SIG-M5 treated with dmso at 0.1 percent for 504 hours (cell line): ENCODE data around the gene BAK1.
"Not testable (repeated sequence)": the region's sequence is repeated elsewhere in the genome, so short reads cannot be mapped to it uniquely, and the experiment has no call there.

Experiments used
- DNase-seq: peaks from one replicate; lab custom pipeline; 2025; ENCODE audit not compliant: unreplicated experiment; lab: John Stamatoyannopoulos, UW

The BAK1 gene

DNA sequence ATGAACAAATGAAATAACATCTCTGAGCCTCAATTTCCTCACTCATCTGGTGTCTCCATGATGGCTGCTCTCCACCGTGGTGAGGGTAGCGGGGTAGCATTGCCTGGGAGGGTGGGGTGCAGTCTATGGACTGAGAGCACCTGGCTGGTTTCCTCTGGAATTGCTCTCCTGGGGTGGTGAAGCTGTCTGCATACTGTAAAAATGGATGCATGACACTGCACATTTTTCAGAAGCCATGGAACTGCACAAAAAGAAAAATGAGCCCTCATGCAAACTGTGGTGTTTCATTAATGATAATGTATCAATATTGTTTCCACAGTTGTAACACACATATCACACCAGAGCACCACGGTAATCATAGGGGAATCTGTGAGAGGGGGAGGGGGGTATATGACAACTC is 28.9 kb upstream of the BAK1 start:
- DNase-seq, result no peak

DNA sequence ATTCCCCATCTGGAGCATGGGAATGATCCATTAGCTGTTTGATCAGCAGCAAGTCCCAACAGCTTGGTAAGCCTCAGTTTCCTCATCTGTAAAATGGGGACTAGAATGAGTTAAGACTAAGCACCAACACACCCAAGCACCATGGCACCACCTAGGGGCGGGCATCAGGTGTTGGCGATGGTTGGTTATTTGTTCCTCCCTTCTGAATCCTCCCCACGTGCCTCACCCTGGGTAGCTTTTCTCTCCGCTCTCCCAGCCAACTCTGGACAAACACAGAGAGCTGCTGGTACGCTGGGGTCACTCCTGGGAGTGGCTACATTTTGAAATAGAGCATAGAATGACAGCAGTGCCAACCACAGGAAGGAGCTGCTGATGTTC is 27.7 kb upstream of the BAK1 start:
- DNase-seq, result peak; percentile 32

DNA sequence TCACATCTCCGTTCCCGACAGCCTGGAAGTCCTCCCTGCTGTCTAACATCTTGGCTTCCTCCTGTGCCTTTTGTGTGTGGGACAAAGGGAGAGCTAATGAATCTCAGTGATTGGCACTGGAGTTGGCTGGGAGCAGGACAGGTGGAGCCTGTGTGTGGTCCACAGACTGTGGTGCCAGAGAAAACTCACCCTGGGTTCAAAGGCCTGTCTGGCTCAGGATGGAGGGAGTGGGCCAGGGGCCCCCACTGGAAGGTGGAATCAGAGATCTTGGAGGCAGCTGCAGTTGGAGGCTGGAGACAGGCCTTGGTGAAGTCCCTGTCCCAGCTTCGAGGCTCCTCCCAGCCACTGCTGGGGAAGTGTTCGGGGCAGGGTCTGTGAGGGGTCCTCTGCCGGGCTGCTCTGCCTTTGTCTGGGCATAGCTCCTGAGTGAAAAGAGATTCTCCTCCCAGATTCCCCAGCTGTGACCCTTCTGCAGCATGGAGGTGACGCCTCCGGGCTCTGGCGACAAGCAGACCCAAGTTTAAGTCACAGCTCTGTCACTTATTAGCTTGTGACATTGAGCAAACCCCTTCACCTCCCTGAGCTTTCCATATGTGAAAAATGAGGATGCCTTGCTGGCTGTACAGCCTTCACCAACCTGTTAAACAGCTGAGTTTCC is 27.2 kb upstream of the BAK1 start:
- DNase-seq, result no peak

DNA sequence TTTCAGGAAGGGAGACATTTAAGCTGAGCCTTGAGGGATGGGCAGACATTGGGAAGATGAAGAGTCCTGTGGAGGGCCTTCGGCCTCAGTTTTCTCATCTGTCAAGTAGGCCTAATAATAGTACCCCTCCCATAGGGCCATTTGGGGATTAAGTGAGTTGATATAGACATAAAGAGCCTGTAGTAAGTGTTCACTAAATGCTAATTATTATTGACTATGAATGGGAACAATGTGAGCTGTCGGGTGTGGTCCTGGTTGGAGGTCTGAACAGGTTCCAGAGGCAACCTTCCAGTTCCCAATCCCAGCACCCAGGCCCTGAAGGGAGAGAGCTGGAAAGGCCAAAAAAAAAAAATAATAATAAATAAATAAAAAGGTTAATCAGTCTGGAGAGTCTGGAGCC is 26.6 kb upstream of the BAK1 start:
- no peak for DNase-seq

DNA sequence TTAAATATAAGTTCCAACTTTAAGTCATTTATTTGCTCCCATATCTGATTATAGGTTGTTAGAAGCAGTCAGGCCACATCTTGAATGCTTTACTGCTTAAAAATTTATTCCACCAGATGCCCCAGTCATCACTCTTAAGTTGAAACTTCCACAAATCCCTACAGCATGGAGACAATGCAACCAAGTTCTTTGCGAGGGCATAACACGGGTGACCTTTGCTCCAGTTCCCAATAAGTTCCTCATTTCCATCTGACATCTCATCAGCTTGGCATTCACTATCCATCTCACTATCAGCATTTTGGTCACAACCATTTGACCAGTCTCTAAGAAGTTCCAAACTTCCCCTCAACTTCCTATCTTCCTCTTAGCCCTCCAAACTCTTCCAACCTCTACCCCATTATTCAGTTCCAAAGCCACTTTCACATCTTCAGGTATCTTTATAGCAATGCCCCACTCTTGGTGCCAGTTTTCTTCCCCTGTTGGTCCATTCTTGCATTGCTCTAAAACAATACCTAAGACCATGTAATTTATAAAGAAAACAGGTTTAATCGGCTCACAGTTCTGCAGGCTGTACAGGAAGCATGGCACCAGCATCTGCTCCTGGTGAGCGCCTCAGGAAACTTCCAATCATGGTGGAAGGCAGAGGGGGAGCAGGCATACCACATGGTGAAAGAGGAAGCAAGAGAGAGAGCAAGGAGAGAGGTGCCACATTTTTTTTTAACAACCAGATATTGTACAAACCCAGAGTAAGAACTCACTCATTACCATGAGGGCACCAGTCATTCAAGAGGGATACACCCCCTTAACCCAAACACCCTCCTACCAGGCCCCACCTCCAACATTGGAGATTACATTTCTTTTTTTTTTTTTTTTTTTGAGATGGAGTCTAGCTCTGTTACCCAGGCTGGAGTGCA is 25.1 kb upstream of the BAK1 start:
- no peak for DNase-seq

DNA sequence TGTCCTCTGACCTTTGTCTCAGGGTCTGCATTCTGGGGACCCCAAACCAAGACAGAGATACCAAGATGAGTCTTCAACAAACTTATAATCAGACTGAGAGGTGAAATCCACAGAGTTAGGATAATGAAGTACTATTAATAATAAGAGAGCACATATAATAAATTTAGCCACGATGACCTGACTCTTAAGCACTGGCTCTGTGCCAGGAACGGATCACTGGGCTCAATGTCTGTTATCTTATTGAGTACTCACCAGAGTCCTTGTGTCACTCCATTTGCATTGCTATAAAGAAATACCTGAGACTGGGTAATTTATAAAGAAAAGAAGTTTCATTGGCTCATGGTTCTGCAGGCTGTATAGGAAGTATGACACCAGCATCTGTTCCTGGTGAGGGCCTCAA is 22.1 kb upstream of the BAK1 start:
- DNase-seq, result no peak

DNA sequence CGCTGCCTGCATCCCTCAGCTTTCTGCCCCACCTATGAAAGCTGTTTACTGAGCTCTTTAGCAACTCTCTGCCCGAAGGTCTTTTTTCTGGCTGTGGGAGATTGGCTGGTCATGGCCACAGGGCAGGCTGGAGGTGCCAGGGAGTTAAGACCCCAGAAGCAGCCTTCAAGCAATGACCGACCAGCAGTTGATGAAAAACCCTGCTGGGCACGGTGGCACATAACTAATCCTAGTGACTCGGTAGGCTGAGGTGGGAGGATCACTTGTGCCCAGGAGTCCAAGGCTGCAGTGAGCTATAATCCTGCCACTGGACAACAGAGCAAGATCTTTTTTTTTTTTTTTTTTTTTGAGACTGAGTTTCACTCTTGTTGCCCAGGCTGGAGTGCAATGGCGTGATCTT is 20.7 kb upstream of the BAK1 start:
- DNase-seq, result no peak

DNA sequence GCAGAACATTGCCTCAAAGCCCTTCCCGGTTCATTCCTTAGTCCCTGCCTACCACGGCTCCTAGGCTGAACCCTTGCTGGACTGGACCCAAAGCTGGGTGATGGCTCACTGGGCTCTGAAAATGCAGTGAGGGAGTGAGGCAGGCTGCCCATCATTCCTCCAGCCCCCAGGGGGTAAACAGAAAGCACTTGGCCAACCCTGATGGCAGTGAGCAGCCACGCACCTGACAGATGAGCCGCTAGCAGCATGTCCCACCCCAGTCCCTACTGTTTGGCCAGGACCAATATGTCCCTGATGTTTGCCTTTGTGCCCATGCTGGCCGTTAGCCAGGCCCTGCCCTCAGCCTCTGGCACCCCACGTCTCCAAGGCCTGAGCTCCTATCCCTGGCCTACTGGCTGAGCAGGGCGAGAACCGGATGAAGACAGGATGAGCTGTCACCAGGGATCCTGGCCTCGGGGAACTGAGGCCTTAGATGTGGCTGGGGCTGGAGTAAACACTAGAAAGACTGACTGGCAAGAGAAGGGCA is 19.4 kb upstream of the BAK1 start:
- no peak for DNase-seq

DNA sequence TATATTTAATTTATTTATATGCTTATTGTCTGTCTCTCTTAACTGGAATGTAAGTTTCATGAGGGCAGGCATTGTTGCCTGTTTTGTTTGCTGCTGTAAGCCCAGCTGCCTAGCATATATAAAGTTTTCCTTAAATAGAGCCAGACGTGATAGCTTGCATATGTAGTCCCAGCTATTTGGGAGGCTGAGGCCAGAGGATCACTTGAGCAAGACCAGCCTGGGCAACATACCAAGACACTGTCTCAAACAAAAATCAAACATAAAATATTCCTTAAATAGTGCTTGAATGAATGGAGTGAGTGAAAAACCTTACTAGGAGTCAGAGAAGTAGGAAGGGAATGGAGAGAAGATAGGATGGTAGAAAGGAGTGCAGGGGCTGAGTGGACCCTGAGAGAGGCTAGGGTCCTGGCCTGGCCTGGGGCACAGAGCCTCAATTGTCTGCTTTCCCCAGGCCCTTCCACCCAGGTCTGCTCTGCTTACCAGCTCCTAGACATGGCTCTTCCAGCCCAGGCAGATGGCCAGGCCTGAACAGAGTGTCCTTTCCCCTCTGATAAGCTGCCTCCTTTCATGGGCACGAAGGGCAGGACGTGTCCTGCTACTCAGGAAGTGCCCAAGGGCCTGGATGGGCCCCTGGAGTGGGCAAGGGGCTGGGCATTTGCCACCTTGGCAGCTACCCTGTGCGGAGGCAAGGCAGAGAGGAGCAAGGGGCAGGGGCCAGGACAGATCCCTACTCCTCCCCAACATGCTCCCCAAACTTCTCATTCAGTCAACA is 17.7 kb upstream of the BAK1 start:
- DNase-seq, result no peak

DNA sequence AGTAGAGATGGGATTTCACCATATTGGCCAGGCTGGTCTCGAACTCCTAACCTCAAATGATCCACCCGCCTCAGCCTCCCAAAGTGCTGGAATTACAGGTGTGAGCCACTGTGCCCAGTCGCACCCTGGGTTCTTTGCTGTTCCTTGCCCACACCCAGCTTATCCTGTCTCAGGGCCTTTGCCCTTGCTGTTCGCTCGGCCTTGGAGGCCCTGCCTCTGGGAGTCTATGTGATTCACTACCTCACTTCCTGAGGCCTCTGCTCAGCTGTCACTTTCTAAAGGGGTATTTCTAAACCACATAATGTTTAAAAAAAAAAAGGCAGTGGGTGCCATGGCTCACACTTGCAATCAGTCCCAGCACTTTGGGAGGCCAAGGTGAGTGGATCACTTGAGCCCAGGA is 16.8 kb upstream of the BAK1 start:
- not testable (repeated sequence) for DNase-seq

DNA sequence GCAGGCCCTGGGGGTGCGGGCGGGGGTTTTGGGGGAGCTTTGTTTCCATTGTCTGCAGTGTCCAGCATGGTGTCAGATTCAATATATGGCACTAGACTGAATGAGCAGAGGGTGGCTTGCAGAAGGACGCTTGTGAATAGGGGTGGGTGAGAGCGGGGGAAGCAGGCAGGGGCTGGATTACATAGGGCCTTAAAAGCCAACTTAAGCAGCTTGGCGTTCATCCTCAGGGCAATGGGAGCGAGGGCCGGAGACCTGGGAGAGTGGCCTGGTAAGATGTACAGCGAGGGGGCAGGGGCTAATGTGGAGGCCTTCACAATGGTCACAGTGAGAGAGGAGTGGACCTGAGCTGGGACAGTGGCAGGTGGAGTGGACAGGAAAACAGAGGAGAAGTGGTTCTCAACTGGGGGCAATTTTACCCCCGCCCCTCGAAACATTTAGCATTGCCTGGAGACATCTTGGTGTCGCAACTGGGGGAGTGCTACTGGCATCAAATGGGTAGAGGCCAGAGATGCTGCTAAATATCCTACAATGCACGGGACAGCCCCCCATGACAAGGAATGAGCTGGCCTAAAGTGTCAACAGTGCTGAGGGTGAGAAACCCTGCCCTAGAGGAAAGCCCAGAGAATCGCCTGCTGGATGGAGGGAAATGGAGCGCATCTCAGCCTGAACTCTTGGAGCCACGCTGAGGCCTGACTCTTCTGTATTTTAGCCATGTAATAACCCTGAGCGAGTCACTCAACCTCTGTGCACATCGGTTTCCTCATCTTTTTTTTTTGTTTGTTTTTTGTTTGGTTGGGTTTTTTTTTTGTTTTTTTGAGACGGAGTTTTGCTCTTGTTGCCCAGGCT is 15.1 kb upstream of the BAK1 start:
- no peak for DNase-seq

DNA sequence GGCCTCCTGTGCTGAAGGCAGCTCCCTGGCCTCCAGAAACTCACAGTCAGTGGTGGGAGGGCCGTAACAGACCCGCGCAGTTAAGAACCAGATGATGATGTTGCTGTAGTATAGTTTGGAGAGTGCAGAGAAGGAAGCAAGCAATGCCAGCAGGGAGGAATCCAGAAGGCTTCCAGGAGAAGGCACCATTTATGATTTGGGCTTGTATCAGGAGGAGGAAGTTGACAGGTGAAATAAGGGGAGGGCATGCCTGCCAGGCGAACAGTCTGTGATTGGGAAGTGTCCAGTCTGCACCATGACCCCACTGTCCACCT is 13.3 kb upstream of the BAK1 start:
- no peak for DNase-seq

DNA sequence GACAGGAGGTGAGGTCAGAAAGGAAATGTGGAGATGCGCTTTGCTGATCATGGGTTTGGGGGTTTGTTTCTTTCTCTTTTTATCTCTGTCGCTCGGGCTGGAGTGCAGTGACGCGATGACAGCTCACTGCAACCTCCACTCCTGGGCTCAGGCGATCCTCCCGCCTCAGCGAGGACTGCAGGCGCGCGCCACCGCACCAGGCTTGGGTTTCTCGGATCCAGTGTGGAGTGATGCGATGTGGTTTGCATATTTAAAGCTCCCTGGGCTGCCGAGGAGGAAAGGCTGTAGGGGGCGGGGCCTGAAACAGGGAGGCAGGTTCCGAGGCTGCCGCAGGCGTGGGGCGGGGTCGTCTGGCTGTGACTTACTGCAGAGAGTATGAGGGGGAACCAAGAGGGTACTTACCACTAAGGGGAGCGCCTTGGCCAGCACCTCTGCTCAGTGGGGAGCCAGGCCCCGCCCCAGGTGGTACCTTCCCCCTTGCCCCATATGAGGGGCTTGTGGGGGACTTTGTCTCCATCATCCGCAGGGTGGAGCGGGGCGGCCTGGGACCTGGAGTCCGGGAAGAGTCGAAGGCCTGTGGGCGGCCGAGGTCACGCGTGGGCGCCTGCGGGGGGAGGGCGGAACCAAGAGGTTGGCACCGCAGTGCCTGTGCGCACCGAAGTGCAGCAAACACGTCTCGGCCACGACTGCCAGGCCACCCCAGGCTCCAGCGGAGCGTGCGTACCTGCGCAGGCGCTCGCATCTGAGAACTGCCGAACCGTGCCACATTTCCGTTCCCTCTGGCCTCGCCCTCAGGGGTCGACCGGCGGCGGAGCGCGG is 12.7 kb upstream of the BAK1 start:
- DNase-seq, result no peak

DNA sequence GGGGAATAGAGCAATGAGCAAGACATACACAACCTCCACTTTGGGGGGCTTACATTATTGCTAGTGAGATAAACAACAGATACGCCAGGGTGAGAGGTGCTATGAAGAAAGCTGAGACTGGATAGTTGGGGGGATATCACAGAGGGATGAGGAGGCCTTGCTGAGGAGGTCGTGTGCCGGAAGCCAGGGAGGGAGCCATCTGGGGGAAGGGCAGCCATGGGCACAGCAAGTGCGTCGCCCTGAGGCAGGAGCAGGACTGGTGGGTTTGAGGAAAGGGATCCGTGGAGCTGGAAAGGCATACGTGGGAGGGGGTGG is 12.2 kb upstream of the BAK1 start:
- DNase-seq, result no peak

DNA sequence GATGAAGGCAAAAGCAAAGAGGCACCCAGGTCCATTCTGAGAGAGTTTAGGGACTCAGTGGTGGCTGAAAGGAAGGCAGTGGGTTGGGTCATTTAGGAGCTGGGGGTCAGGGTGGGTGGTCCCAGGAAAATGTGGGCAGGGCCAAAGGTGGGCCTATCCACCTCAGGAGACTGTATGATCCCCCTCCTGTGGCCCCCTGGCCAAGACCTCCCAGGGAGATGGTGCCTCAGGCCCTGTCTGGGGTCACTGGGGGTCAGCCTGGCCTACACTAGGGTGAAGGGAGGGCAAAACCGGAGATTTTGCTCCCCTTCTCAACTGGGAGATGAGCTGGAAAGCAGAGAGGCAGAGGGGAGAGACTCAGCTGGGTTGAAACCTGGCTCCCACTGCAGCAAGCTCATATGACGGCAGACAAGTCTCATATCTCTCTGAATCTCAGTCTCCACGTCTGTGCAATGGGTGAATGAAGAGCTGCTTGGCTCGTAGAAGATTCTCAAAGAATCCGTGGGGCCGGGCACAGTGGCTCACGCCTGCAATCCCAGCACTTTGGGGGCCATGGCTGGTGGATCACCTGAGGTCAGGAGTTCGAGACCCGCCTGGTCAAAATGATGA is 11.5 kb upstream of the BAK1 start:
- no peak for DNase-seq

DNA sequence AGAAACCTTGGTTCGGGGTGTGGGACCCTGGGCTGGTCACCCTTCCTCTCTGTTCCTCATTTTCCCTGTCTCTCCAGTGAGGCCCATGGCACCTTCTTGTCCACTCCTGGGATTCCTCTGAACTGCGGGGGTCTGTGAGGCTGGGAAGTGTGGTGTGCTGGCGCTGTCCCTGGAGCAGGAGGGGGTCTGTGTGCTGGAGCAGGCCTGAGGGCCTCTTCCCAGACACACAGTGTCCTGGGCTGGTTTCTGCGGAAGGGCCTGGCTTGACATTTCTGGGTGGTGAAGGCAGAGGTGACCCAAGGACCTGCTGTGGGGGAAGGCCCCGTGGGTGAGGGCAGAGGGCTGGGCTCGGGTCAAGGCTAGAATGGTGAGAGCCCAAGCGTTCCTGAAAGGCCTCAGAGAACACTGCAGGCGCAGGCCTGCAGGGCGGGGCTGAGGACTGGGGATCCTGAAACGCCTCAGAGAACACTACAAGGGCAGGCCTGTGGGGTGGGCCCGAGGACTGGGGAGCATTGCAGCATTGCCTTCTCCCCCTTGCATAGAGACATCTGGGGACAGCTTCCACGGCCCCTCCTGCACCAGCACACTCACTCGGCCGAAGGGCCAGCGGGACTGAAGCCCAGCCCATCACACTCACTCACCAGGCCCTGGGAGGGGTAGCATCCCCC is 10.6 kb upstream of the BAK1 start:
- no peak for DNase-seq

DNA sequence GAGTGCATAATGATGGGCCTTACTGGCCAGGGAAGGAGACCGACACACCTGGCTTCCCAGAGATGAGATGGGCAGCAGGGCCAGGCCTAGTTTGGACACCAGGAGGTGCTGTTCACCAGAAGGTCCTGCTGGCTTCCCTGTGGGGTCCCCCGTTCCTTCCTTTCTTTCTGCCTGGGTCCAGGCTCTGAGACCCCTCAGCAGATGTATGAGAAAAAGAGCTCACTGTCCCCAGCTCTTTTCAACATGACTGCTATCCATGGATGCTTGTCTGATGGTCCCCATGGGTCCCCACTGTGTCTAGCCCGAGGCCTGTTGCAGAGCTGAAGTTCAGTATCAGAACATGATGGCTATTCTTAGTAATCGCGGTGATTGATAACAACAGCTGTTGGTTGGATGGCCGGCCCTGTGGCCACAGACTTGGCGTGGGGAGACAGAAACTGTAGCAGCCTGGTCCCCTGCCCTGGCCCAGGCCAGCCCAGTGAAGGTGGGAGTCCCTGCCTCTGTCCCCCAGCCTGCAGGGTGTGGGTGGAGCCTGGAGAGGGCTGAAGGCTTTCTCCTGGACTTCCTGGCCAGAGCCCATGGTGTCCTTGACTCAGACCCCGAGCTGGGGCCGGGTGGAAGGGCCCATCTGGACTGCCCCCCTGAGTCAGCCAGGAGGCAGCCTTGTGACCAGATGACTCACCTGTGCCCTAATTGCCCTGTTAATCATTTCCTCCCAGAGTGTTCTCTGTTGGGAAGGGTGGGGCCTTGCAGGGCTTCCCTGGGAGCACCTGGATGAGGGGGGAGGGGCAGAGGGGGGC is 9.9 kb upstream of the BAK1 start:
- DNase-seq, result no peak

DNA sequence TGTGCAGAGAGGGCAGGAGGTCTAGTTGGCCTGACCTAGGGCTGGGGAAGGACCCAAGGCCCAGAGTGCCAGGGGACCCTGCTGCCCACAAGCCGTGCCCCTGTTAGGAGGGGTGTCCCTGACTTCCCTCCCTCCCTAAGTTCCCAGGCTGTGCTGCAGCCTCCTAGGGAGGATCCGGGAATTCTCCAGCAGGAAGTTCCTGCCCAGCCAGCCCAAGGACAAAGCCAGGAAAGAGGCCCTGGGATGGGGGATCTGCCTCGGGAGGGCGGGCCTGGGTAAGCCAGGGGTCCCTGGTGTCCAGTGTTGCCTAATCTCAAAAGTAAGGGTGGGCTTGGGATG is 9.3 kb upstream of the BAK1 start:
- DNase-seq, result no peak

DNA sequence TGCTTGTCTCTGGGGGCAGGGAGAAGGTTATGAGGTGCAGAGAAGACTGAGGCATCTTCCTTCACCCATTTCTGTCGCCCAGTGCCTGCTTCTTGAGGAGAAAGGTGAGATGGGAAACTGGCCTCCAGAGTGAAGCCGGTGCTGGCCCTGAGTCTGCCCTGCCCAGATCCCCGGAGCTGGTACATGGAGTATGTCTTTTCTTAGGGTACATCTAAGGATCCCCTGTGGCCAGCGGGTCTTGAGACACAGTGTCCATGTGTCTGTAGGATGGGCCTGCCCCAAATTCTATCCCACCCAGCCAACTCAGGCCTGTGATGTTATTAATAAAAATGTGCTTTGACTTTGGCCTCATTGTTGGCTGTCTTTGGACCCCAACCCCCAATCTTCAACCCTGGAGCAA is 8.8 kb upstream of the BAK1 start:
- no peak for DNase-seq
